ENCODE measurements around the gene GNG7.

The GNG7 gene

DNA sequence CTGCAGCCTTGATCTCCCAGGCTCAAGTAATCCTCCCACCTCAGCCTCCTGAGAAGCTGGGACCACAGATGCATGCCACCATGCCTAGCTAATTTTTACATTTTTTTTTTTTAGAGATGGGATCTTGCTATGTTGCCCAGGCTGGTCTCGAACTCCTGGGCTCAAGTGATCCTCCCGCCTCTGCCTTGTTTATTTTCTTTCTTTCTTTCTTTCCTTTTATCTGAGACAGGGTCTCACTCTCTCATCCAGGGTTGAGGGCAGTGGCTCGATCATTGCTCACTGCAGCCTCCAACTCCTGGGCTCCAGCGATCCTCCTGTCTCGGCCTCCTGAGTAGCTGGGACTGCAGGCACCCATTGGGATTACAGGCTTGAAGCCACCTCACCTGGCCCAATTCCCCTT is 3.8 kb upstream of the GNG7 start:
- Histone ChIP-seq H3K27ac (ENCODE audit: low read length) (no peak overlapping the region), H3K4me3 (ENCODE audit: low read length) (no peak overlapping the region), H3K9me3 (ENCODE audit: control insufficient read depth, insufficient read depth, low read length) (no peaks in the 10 kb centered on the region), H3K27me3 (ENCODE audit: control insufficient read depth, insufficient read depth, low read length) (peaks cover 5% of the 10 kb centered on the region; the same call in 1 of the 2 replicates), H3K4me1 (ENCODE audit: control insufficient read depth, insufficient read depth, low read length) (no peaks in the 10 kb centered on the region), H3K36me3 (ENCODE audit: control insufficient read depth, insufficient read depth, low read length) (no peaks in the 10 kb centered on the region)
- no CpG with 5 or more reads among the region's 5 CpGs for WGBS (ENCODE audit: insufficient coverage, insufficient read length)
- no peak for DNase-seq (ENCODE audit: low read depth, low spot score)

DNA sequence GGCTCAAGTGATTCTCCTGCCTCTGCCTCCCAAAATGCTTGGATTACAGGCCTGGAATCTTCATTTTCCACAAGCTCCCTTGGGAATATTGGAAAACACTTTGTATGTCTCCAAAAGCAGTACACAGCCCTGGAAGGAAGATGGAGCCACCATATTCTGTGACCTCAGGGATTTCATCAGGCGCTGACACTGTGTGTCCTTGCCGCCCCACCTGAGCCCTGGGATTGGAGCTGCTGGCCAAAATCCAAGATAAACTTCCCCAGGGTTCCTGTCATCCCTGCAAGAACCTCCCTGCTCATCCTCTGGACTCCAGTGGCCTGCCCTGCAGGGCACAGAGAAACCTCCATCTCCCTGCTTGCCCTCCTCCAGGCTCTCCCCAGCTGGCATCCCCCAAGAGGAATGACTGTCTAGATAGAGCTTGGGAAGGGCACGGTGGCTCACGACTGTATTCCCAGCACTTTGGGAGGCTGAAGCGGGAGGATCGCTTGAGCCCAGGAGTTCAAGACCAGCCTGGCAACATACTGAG is 1.3 kb upstream of the GNG7 start:
- Histone ChIP-seq H3K27me3 (ENCODE audit: control insufficient read depth, insufficient read depth, low read length) (peaks cover 8% of the 10 kb centered on the region; the same call in 1 of the 2 replicates), H3K9me3 (ENCODE audit: control insufficient read depth, insufficient read depth, low read length) (no peaks in the 10 kb centered on the region), H3K4me3 (ENCODE audit: low read length) (no peak overlapping the region), H3K36me3 (ENCODE audit: control insufficient read depth, insufficient read depth, low read length) (no peaks in the 10 kb centered on the region), H3K27ac (ENCODE audit: low read length) (no peak overlapping the region), H3K4me1 (ENCODE audit: control insufficient read depth, insufficient read depth, low read length) (peaks cover 3% of the 10 kb centered on the region; the same call in 1 of the 2 replicates)
- DNase-seq (ENCODE audit: low read depth, low spot score): no peak
- no CpG with 5 or more reads among the region's 6 CpGs for WGBS (ENCODE audit: insufficient coverage, insufficient read length)

DNA sequence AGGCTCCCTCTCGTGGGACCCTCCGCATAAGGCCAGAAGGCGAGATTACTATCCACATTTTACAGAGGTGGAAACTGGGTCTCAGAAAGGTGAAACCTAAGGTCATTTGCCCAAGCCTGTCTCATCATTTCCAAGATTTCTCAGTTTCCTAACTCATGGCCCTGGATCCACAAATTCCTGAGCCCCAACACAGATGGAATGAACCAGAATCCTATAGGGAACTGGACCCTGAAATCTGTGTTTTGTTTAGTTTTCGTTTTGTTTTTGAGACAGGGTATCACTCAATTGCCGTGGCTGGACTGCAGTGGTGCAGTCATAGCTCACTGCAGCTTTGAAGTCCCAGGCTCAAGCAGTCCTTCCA is 563 bp upstream of the GNG7 start:
- H3K4me1 ChIP-seq (ENCODE audit: control insufficient read depth, insufficient read depth, low read length): peaks cover 3% of the 10 kb centered on the region; the same call in 1 of the 2 replicates
- H3K4me3 ChIP-seq (ENCODE audit: low read length): no peak overlapping the region
- no peaks in the 10 kb centered on the region for H3K36me3 ChIP-seq (ENCODE audit: control insufficient read depth, insufficient read depth, low read length)
- H3K27me3 ChIP-seq (ENCODE audit: control insufficient read depth, insufficient read depth, low read length): peaks cover 8% of the 10 kb centered on the region; the same call in 1 of the 2 replicates
- H3K9me3 ChIP-seq (ENCODE audit: control insufficient read depth, insufficient read depth, low read length): no peaks in the 10 kb centered on the region
- no peak overlapping the region for H3K27ac ChIP-seq (ENCODE audit: low read length)
- DNase-seq (ENCODE audit: low read depth, low spot score): no peak
- no CpG with 5 or more reads among the region's 5 CpGs for WGBS (ENCODE audit: insufficient coverage, insufficient read length)

DNA sequence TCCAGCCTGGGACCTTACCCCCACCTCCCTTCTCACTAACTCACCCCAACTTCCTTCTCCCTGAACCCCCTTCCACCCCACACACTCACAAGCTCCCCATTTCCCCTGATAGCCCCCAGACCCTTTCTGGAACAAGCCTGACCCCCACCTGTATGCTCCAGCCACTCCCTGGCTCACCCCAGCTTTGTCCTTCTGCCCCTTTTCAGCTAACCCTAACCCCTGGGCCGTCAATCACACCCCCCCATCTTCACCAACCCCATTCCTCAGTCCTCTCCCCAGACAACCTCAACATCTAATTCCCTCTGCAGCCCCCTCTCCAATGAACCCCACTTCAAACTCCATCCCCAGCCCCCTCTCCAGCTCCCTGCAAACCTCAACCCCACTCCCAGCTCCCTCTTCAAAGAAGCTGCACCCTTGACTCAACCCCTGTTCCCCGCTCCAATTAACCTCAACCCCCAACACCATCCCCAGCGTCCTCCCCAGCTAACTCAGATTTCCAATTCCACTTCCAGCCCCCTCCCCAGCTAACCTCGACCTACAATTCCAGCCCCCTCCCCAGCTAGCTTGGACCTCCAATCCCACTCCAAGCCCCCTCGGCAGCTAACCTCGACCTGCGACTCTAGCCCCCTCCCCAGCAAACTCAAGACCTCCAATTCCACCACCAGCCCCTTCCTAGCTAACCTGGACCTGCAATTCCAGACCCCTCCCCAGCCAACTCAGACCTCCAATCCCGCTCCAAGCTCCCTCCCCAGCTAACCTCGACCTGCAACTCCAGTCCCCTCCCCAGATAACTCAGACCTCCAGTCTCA is 929 bp downstream of the GNG7 start:
- DNase-seq (ENCODE audit: low read depth, low spot score): no peak
- Histone ChIP-seq H3K4me3 (ENCODE audit: low read length) (peak overlapping the region; percentile 86), H3K36me3 (ENCODE audit: control insufficient read depth, insufficient read depth, low read length) (no peaks in the 10 kb centered on the region), H3K9me3 (ENCODE audit: control insufficient read depth, insufficient read depth, low read length) (no peaks in the 10 kb centered on the region), H3K27me3 (ENCODE audit: control insufficient read depth, insufficient read depth, low read length) (peaks cover 8% of the 10 kb centered on the region; the same call in 1 of the 2 replicates), H3K4me1 (ENCODE audit: control insufficient read depth, insufficient read depth, low read length) (peaks cover 3% of the 10 kb centered on the region; the same call in 1 of the 2 replicates), H3K27ac (ENCODE audit: low read length) (no peak overlapping the region)
- no CpG with 5 or more reads among the region's 9 CpGs for WGBS (ENCODE audit: insufficient coverage, insufficient read length)

DNA sequence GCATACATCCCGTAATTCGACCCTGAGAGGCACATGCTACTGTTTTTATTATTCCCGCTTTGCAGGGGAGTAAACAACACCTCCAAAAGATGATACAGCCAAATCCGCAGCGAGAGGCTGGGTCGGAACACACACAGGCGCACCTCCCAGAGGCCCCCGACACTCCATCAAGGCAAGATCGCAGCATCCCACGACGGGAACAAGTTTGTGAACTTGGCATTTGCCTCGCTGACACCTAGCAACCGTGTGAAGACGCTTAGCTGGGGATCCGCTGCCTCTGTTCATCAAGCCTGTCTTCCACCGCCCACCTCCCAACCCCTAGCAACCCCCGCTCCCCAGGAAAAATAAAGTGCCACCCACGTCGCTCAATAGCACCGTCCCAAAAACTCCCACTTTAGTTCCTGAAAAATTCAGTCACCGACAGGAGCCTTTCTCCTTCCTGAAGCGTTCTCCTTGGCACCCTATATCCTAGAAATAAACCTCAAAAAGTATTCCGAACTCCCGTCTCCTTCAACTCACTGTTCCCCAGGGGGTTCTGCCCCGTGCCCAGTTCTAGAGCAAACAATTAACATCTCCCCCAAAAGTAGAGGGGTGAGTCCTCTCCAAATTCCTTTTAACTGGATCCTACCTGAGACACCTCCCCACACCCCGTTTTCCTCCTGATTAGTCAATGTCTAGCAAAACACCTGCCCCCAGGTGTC is 1.7 kb downstream of the GNG7 start:
- Histone ChIP-seq H3K9me3 (ENCODE audit: control insufficient read depth, insufficient read depth, low read length) (no peaks in the 10 kb centered on the region), H3K27ac (ENCODE audit: low read length) (no peak overlapping the region), H3K4me1 (ENCODE audit: control insufficient read depth, insufficient read depth, low read length) (peaks cover 3% of the 10 kb centered on the region; the same call in 1 of the 2 replicates)

DNA sequence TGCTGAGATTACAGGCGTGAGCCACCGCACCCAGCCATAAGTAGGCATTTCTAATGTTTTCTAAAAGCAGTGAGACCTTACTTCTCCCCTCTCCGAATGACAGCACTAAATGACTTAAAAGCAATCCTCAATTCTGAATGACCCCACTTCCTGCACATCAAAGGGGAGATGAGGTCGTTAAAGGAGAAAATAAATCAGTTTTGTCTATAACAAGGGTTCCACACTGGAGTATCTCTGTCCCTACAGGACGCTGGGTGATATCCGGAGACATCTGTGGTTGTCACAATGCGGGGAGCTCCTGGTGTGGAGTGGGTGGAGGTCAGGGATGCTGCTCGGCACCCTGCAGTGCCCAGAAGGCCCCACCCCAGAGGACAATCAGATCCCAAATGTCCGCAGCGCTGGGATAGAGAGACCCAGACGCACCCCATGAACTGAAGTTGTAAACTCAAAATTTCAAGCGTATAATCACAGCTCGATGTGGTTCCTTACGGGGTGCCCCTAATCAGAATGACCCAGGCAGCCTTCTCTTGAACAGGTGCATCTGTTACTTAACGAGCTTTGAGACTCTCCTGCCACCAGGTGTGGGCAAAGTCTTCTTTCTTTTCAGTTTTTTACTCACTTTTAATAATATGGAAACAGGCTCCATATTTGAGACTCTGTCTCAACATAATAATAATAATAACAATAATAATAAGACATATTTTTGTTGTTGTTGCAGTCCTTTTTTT is 2.9 kb downstream of the GNG7 start:
- Histone ChIP-seq H3K27ac (ENCODE audit: low read length) (no peak overlapping the region), H3K36me3 (ENCODE audit: control insufficient read depth, insufficient read depth, low read length) (no peaks in the 10 kb centered on the region), H3K27me3 (ENCODE audit: control insufficient read depth, insufficient read depth, low read length) (peaks cover 8% of the 10 kb centered on the region; the same call in 1 of the 2 replicates), H3K4me1 (ENCODE audit: control insufficient read depth, insufficient read depth, low read length) (peaks cover 3% of the 10 kb centered on the region; the same call in 1 of the 2 replicates), H3K9me3 (ENCODE audit: control insufficient read depth, insufficient read depth, low read length) (no peaks in the 10 kb centered on the region), H3K4me3 (ENCODE audit: low read length) (no peak overlapping the region)
- no peak for DNase-seq (ENCODE audit: low read depth, low spot score)
- WGBS (ENCODE audit: insufficient coverage, insufficient read length): no CpG with 5 or more reads among the region's 15 CpGs

More for the DNA sequence above, 1.7 kb downstream of the GNG7 start:
- WGBS (ENCODE audit: insufficient coverage, insufficient read length): no CpG with 5 or more reads among the region's 26 CpGs
- no peak for DNase-seq (ENCODE audit: low read depth, low spot score)
- no peak overlapping the region for H3K4me3 ChIP-seq (ENCODE audit: low read length)
- no peaks in the 10 kb centered on the region for H3K36me3 ChIP-seq (ENCODE audit: control insufficient read depth, insufficient read depth, low read length)
- peaks cover 8% of the 10 kb centered on the region; the same call in 1 of the 2 replicates for H3K27me3 ChIP-seq (ENCODE audit: control insufficient read depth, insufficient read depth, low read length)

DNA sequence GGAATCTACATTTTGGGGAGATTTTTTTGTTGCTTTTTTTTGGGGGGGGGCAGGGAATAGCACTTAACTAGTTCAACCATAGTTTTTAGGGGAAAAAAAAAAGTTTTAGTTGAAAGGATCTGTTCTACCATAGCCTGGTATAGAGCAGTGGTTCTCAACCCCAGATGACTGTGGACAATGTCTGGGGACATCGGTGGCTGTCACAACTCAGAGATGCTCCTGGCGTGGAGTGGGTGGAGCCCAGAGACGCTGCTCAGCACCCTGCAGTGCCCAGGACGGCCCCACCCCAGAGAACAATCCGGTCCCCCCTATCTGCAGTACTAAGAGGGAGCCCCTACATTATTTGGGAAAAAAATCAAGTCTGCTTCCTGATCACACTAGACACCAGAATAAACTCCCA is 8.3 kb downstream of the GNG7 start:
- Histone ChIP-seq H3K4me1 (ENCODE audit: control insufficient read depth, insufficient read depth, low read length) (no peaks in the 10 kb centered on the region), H3K27me3 (ENCODE audit: control insufficient read depth, insufficient read depth, low read length) (no peaks in the 10 kb centered on the region), H3K36me3 (ENCODE audit: control insufficient read depth, insufficient read depth, low read length) (no peaks in the 10 kb centered on the region), H3K27ac (ENCODE audit: low read length) (no peak overlapping the region), H3K9me3 (ENCODE audit: control insufficient read depth, insufficient read depth, low read length) (no peaks in the 10 kb centered on the region), H3K4me3 (ENCODE audit: low read length) (no peak overlapping the region)
- no CpG with 5 or more reads among the region's 5 CpGs for WGBS (ENCODE audit: insufficient coverage, insufficient read length)
- DNase-seq (ENCODE audit: low read depth, low spot score): no peak

DNA sequence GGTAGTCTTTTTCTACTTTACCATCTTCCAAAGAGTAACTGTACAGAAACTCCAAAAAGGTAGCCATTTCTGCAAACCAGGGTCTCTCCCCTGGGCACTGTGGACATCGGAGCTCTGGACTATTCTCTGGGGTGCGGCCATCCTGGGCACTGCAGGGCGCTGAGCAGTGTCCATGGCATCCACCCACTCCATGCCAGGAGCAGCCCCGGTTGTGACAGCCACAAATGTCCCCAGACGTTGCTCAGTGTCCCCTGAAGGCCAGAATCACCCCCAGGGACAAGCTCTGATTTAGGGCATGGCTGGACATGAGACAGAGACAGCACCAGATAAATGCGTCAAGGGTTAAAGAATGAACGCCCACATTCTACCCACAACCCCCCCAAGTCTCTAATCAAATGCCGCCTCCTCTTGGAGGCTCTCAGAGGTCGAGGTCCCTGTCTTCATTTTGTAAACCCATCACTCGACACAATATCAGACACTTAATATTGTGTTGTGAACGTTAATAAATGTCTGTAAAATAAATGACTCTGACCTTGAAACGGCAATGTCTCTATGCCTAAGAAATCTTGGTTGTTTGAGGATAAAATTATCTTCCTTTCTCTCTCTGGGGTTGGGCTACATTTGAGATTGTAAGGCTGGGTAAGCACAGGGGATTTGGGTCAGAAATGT is 8.9 kb downstream of the GNG7 start:
- no peaks in the 10 kb centered on the region for H3K9me3 ChIP-seq (ENCODE audit: control insufficient read depth, insufficient read depth, low read length)
- no CpG with 5 or more reads among the region's 12 CpGs for WGBS (ENCODE audit: insufficient coverage, insufficient read length)
- no peak overlapping the region for H3K4me3 ChIP-seq (ENCODE audit: low read length)
- no peaks in the 10 kb centered on the region for H3K36me3 ChIP-seq (ENCODE audit: control insufficient read depth, insufficient read depth, low read length)
- H3K4me1 ChIP-seq (ENCODE audit: control insufficient read depth, insufficient read depth, low read length): no peaks in the 10 kb centered on the region
- no peak for DNase-seq (ENCODE audit: low read depth, low spot score)
- H3K27ac ChIP-seq (ENCODE audit: low read length): no peak overlapping the region
- no peaks in the 10 kb centered on the region for H3K27me3 ChIP-seq (ENCODE audit: control insufficient read depth, insufficient read depth, low read length)

DNA sequence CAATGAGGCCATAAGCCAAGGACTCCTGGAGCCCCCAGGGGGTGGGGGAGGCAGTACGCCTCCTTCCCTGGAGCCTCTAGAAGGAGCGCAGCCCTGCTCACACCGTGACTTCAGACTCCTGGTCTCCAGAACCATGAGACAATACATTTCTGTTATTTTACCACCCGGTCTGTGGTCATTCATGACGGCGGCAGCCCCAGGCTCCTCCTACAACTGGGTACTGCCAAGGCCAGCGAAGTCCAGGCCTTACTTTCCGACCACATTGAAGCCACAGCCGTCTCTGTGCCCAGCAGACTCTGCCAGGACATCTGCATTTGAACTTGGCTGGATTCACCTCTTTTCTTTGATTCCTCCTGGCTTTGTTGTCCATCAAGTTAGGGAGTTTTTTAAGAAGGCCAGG is 10.5 kb downstream of the GNG7 start:
- H3K27me3 ChIP-seq (ENCODE audit: control insufficient read depth, insufficient read depth, low read length): no peaks in the 10 kb centered on the region
- no peak overlapping the region for H3K27ac ChIP-seq (ENCODE audit: low read length)
- H3K4me1 ChIP-seq (ENCODE audit: control insufficient read depth, insufficient read depth, low read length): no peaks in the 10 kb centered on the region
- WGBS (ENCODE audit: insufficient coverage, insufficient read length): no CpG with 5 or more reads among the region's 9 CpGs
- no peaks in the 10 kb centered on the region for H3K36me3 ChIP-seq (ENCODE audit: control insufficient read depth, insufficient read depth, low read length)
- DNase-seq (ENCODE audit: low read depth, low spot score): no peak
- H3K4me3 ChIP-seq (ENCODE audit: low read length): no peak overlapping the region
- no peaks in the 10 kb centered on the region for H3K9me3 ChIP-seq (ENCODE audit: control insufficient read depth, insufficient read depth, low read length)

DNA sequence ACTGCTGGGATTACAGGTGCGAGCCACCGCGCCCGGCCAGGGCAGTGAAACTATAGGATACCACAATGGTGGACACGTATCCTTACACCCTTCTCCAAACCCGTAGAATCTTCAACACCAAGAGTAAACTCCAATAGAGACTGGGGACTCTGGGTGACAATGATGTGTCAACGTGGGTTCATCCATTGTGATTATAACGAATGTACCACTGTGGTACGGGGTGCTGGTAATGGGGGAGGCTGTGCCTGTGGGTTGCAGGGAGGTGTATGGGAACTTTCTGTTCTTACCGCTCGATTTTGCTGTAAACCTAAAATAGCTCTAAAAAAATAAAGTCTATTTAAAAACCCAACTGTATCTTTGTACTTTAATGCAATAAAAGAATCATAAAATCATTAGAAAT is 11.6 kb downstream of the GNG7 start:
- no peak for DNase-seq (ENCODE audit: low read depth, low spot score)
- Histone ChIP-seq H3K4me1 (ENCODE audit: control insufficient read depth, insufficient read depth, low read length) (no peaks in the 10 kb centered on the region), H3K27ac (ENCODE audit: low read length) (no peak overlapping the region), H3K27me3 (ENCODE audit: control insufficient read depth, insufficient read depth, low read length) (no peaks in the 10 kb centered on the region), H3K4me3 (ENCODE audit: low read length) (no peak overlapping the region), H3K9me3 (ENCODE audit: control insufficient read depth, insufficient read depth, low read length) (no peaks in the 10 kb centered on the region), H3K36me3 (ENCODE audit: control insufficient read depth, insufficient read depth, low read length) (no peaks in the 10 kb centered on the region)
- no CpG with 5 or more reads among the region's 11 CpGs for WGBS (ENCODE audit: insufficient coverage, insufficient read length)

Data from iPS DF 6.9 (cell line).